OCI-LY1 (cell line): ENCODE data around the gene RARRES2.

Source experiments
- H2AFZ ChIP-seq: fragments of 200-600 bp; sonication (generic), shearing (Covaris generic); 2 replicates; pipeline ENCODE4 v1.6.0; 2014; ENCODE audit warnings: antibody characterized with exemption, mild to moderate bottlenecking, low read length
- H3F3A ChIP-seq: fragments of 200-600 bp; sonication (generic), shearing (Covaris generic); 2 replicates; pipeline ENCODE4 v1.6.0; 2014; ENCODE audit warnings: mild to moderate bottlenecking, antibody characterized with exemption, low read length, moderate library complexity; ENCODE audit not compliant: insufficient read depth
- H3K27ac ChIP-seq: fragments of 200-600 bp; sonication (generic); 2 replicates; pipeline ENCODE4 v1.5.1; 2014; ENCODE audit warnings: low read length, mixed run types, mild to moderate bottlenecking, low read depth; ENCODE audit not compliant: poor library complexity, severe bottlenecking
- H3K27me3 ChIP-seq: fragments of 200-600 bp; sonication (generic); 2 replicates; pipeline ENCODE4 v1.6.0; 2014; ENCODE audit warnings: antibody characterized with exemption, mild to moderate bottlenecking, low read length, moderate library complexity; ENCODE audit not compliant: insufficient read depth
- H3K36me3 ChIP-seq: fragments of 200-600 bp; sonication (generic); 2 replicates; pipeline ENCODE4 v1.6.1; 2014; ENCODE audit warnings: mild to moderate bottlenecking, antibody characterized with exemption, low read length, moderate library complexity, mixed read lengths; ENCODE audit not compliant: insufficient read depth
- H3K4me1 ChIP-seq: fragments of 200-600 bp; sonication (generic); 2 replicates; pipeline ENCODE4 v1.5.1; 2014; ENCODE audit warnings: mild to moderate bottlenecking, low read length, moderate library complexity; ENCODE audit not compliant: insufficient read depth, severe bottlenecking
- H3K4me2 ChIP-seq: fragments of 200-600 bp; sonication (generic), shearing (Covaris generic); 2 replicates; pipeline ENCODE4 v1.6.1; 2014; ENCODE audit warnings: low read length
- H3K4me3 ChIP-seq: fragments of 200-600 bp; sonication (generic); 2 replicates; pipeline ENCODE4 v1.5.1; 2014; ENCODE audit warnings: low read length, low read depth, mild to moderate bottlenecking, mixed read lengths; ENCODE audit not compliant: poor library complexity, severe bottlenecking
- H3K79me2 ChIP-seq: fragments of 200-600 bp; shearing (Covaris generic); 2 replicates; pipeline ENCODE4 v1.6.1; 2016; ENCODE audit warnings: mixed run types, low read length, mixed read lengths; ENCODE audit not compliant: insufficient read depth
- H3K9ac ChIP-seq: fragments of 200-600 bp; sonication (generic), shearing (Covaris generic); 2 replicates; pipeline ENCODE4 v1.6.1; 2014; ENCODE audit warnings: mild to moderate bottlenecking, low read length, mixed read lengths
- H3K9me2 ChIP-seq: fragments of 200-600 bp; sonication (generic), shearing (Covaris generic); 2 replicates; pipeline ENCODE4 v1.6.1; 2014; ENCODE audit warnings: low read depth, mild to moderate bottlenecking, low read length, mixed read lengths
- H3K9me3 ChIP-seq: fragments of 200-600 bp; shearing (Covaris generic); 2 replicates; pipeline ENCODE4 v1.6.1; 2014; ENCODE audit warnings: low read length, mixed read lengths
- H4K20me1 ChIP-seq: fragments of 200-600 bp; sonication (generic), shearing (Covaris generic); 2 replicates; pipeline ENCODE4 v1.6.0; 2016; ENCODE audit warnings: mild to moderate bottlenecking, low read length; ENCODE audit not compliant: insufficient read depth
- EZH2 ChIP-seq: fragments of 200-600 bp; sonication (generic), shearing (Covaris generic); IDR thresholded peaks from 2 replicates; pipeline ENCODE4 v1.8.0; 2017; ENCODE audit warnings: borderline replicate concordance, mixed run types, mild to moderate bottlenecking, antibody characterized with exemption, low read length, moderate library complexity, mixed read lengths
- TF ChIP-seq, protein P1 (sequence below): fragments of 200-600 bp; sonication (generic), shearing (Covaris generic); IDR thresholded peaks from 2 replicates; pipeline ENCODE4 v1.5.1; 2017; ENCODE audit warnings: mild to moderate bottlenecking, antibody characterized with exemption, low read length, moderate library complexity, mixed read lengths

RARRES2 gene

GRCh38 chr7:150371996-150372270, 30.5 kb upstream of the RARRES2 start:
- TF ChIP-seq, protein P1, sequence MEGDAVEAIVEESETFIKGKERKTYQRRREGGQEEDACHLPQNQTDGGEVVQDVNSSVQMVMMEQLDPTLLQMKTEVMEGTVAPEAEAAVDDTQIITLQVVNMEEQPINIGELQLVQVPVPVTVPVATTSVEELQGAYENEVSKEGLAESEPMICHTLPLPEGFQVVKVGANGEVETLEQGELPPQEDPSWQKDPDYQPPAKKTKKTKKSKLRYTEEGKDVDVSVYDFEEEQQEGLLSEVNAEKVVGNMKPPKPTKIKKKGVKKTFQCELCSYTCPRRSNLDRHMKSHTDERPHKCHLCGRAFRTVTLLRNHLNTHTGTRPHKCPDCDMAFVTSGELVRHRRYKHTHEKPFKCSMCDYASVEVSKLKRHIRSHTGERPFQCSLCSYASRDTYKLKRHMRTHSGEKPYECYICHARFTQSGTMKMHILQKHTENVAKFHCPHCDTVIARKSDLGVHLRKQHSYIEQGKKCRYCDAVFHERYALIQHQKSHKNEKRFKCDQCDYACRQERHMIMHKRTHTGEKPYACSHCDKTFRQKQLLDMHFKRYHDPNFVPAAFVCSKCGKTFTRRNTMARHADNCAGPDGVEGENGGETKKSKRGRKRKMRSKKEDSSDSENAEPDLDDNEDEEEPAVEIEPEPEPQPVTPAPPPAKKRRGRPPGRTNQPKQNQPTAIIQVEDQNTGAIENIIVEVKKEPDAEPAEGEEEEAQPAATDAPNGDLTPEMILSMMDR: no peak
- no peak for TF ChIP-seq EZH2
- H3K9me2 ChIP-seq: no peaks in the 10 kb centered on the region
- H2AFZ ChIP-seq: no peak overlapping the region
- no peaks in the 10 kb centered on the region for H3K27me3 ChIP-seq
- no peak overlapping the region for H3K9ac ChIP-seq
- peaks cover 41% of the 10 kb centered on the region for H3K36me3 ChIP-seq
- no peaks in the 10 kb centered on the region for H3K79me2 ChIP-seq
- H3K4me3 ChIP-seq: no peak overlapping the region
- peaks cover 52% of the 10 kb centered on the region for H3K4me1 ChIP-seq
- H3K9me3 ChIP-seq: no peaks in the 10 kb centered on the region
- H3F3A ChIP-seq: no peaks in the 10 kb centered on the region; the same call in 1 of the 2 replicates
- no peak overlapping the region for H3K27ac ChIP-seq
- no peak overlapping the region for H3K4me2 ChIP-seq
- no peaks in the 10 kb centered on the region for H4K20me1 ChIP-seq

DNA sequence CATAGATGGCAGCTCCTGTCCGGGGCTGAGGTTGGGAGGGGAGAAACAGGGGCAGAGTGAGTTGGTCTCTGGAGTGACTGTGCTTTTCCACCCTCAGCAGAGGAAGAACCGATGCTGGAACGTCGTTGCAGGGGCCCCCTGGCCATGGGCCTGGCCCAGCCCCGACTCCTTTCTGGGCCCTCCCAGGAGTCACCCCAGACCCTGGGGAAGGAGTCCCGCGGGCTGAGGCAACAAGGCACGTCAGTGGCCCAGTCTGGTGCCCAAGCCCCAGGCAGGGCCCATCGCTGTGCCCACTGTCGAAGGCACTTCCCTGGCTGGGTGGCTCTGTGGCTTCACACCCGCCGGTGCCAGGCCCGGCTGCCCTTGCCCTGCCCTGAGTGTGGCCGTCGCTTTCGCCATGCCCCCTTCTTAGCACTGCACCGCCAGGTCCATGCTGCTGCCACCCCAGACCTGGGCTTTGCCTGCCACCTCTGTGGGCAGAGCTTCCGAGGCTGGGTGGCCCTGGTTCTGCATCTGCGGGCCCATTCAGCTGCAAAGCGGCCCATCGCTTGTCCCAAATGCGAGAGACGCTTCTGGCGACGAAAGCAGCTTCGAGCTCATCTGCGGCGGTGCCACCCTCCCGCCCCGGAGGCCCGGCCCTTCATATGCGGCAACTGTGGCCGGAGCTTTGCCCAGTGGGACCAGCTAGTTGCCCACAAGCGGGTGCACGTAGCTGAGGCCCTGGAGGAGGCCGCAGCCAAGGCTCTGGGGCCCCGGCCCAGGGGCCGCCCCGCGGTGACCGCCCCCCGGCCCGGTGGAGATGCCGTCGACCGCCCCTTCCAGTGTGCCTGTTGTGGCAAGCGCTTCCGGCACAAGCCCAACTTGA, 29.9 kb upstream of the RARRES2 start:
- TF ChIP-seq, protein P1: no peak
- no peak for TF ChIP-seq EZH2
- H3K9me2 ChIP-seq: no peaks in the 10 kb centered on the region
- no peak overlapping the region for H3K9ac ChIP-seq
- H3F3A ChIP-seq: no peaks in the 10 kb centered on the region; the same call in 1 of the 2 replicates
- H3K79me2 ChIP-seq: no peaks in the 10 kb centered on the region
- peaks cover 51% of the 10 kb centered on the region for H3K4me1 ChIP-seq
- no peaks in the 10 kb centered on the region for H3K9me3 ChIP-seq
- H3K4me3 ChIP-seq: no peak overlapping the region
- H3K36me3 ChIP-seq: peaks cover 41% of the 10 kb centered on the region
- no peaks in the 10 kb centered on the region for H4K20me1 ChIP-seq
- H2AFZ ChIP-seq: no peak overlapping the region
- no peak overlapping the region for H3K27ac ChIP-seq
- H3K27me3 ChIP-seq: no peaks in the 10 kb centered on the region
- no peak overlapping the region for H3K4me2 ChIP-seq

DNA sequence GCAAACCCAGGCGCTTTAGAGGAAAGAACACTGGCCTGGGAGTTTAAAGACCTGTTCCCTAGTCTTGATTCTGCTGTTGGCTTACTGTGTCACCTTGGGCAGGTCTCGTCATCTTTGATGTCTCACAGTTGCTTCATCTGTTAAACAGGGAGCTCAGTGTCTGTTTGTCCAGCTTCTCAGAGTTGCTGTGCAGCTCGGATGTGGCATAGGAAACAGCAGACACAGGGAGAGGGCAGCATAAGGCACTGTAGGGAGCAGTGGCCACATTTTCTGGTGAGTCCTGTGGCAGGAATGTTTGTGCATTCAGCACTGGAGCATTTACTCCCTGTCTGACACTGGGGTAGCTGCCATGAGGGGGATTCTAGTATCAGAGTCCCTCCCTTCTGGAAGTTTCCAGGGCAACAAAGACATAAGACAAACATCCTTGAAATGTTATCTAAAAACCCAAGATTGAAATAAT, 29.2 kb upstream of the RARRES2 start:
- Histone ChIP-seq H3K4me1 (peaks cover 51% of the 10 kb centered on the region), H3F3A (no peaks in the 10 kb centered on the region; the same call in 1 of the 2 replicates), H3K9me3 (no peaks in the 10 kb centered on the region), H2AFZ (no peak overlapping the region), H3K9me2 (no peaks in the 10 kb centered on the region), H3K27ac (peak overlapping the region; percentile 75), H3K9ac (no peak overlapping the region; the same call in 1 of the 2 replicates), H3K79me2 (no peaks in the 10 kb centered on the region), H4K20me1 (no peaks in the 10 kb centered on the region), H3K4me3 (peak overlapping the region; percentile 75), H3K27me3 (no peaks in the 10 kb centered on the region), H3K36me3 (peaks cover 41% of the 10 kb centered on the region), H3K4me2 (peak overlapping the region; percentile 79)
- no peak for TF ChIP-seq EZH2
- TF ChIP-seq, protein P1: no peak
